HG03280 (cell line): ENCODE measurements around the gene SLC26A11.
"Not testable (repeated sequence)": the region's sequence is repeated elsewhere in the genome, so short reads cannot be mapped to it uniquely, and the experiment has no call there.

Experiments used
- ATAC-seq: cut with Tn5 transposase; IDR thresholded peaks from one replicate; pipeline ENCODE4 v1.9.1; 2021; ENCODE audit warnings: mild to moderate bottlenecking, moderate library complexity; ENCODE audit not compliant: unreplicated experiment

The SLC26A11 gene

GRCh38 chr17:80195671-80196529, 24.3 kb upstream of the SLC26A11 start:
- ATAC-seq, result no peak

- ATAC-seq, result no peak
These were observed 23.6 kb upstream of the SLC26A11 start for GRCh38 chr17:80196652-80197051.

GRCh38 chr17:80198144-80198661, 22.0 kb upstream of the SLC26A11 start:
- ATAC-seq, result no peak

- ATAC-seq, result not testable (repeated sequence)
These were observed 20.9 kb upstream of the SLC26A11 start for GRCh38 chr17:80199295-80199694.

- no peak for ATAC-seq
These were observed 18.8 kb upstream of the SLC26A11 start for GRCh38 chr17:80201446-80201845.

- ATAC-seq, result no peak
These were observed 18.0 kb upstream of the SLC26A11 start for GRCh38 chr17:80202197-80202596.

GRCh38 chr17:80203471-80203963, 16.7 kb upstream of the SLC26A11 start:
- ATAC-seq, result no peak

GRCh38 chr17:80204626-80205468, 15.4 kb upstream of the SLC26A11 start:
- ATAC-seq, result no peak

GRCh38 chr17:80205811-80206210, 14.4 kb upstream of the SLC26A11 start:
- no peak for ATAC-seq

- no peak for ATAC-seq
These were observed 12.2 kb upstream of the SLC26A11 start for GRCh38 chr17:80208050-80208449.

GRCh38 chr17:80209765-80210164, 10.5 kb upstream of the SLC26A11 start:
- no peak for ATAC-seq

GRCh38 chr17:80210348-80211108, 9.7 kb upstream of the SLC26A11 start:
- ATAC-seq, result no peak

- no peak for ATAC-seq
These were observed 8.1 kb upstream of the SLC26A11 start for GRCh38 chr17:80212109-80212508.

- no peak for ATAC-seq
These were observed 7.7 kb upstream of the SLC26A11 start for GRCh38 chr17:80212511-80212910.

- ATAC-seq, result no peak
These were observed 7.1 kb upstream of the SLC26A11 start for GRCh38 chr17:80212962-80213642.

GRCh38 chr17:80213643-80213975, 6.6 kb upstream of the SLC26A11 start:
- no peak for ATAC-seq

GRCh38 chr17:80214012-80214877, 6.0 kb upstream of the SLC26A11 start:
- ATAC-seq, result no peak

GRCh38 chr17:80214878-80215210, 5.4 kb upstream of the SLC26A11 start:
- ATAC-seq, result no peak
